MM.1S (cell line): Measurements from ENCODE around the gene TAB2.

ENCODE experiments used
- DNase-seq: peaks from one replicate; pipeline ENCODE4 v3.0.0-alpha.2; 2015
- H2AFZ ChIP-seq: fragments of 300-600 bp; sonication (generic); 2 replicates; pipeline ENCODE4 v1.6.0; 2016; ENCODE audit warnings: antibody characterized with exemption, low read length
- H3F3A ChIP-seq: fragments of 300-600 bp; sonication (generic); 2 replicates; pipeline ENCODE4 v1.6.1; 2016; ENCODE audit warnings: mild to moderate bottlenecking, antibody characterized with exemption, low read length, moderate library complexity, mixed read lengths; ENCODE audit not compliant: insufficient read depth
- H3K27ac ChIP-seq: fragments of 300-600 bp; sonication (generic); 2 replicates; pipeline ENCODE4 v1.5.1; 2016; ENCODE audit warnings: mild to moderate bottlenecking, low read length
- H3K27me3 ChIP-seq: fragments of 300-600 bp; sonication (generic); replicated peaks from 2 replicates; pipeline ENCODE4 v1.6.0; 2016; ENCODE audit warnings: low read length; ENCODE audit not compliant: insufficient read depth
- H3K36me3 ChIP-seq: fragments of 300-600 bp; sonication (generic); replicated peaks from 2 replicates; pipeline ENCODE4 v1.6.1; 2016; ENCODE audit warnings: mild to moderate bottlenecking, low read length, mixed read lengths; ENCODE audit not compliant: insufficient read depth
- H3K4me1 ChIP-seq: fragments of 300-600 bp; sonication (generic); 2 replicates; pipeline ENCODE4 v1.6.1; 2016; ENCODE audit warnings: low read length, mixed read lengths
- H3K4me2 ChIP-seq: fragments of 300-600 bp; sonication (generic); 2 replicates; pipeline ENCODE4 v1.6.0; 2016; ENCODE audit warnings: low read depth, low read length
- H3K4me3 ChIP-seq: fragments of 300-600 bp; sonication (generic); 2 replicates; pipeline ENCODE4 v1.5.1; 2016; ENCODE audit warnings: low read length, mixed read lengths
- H3K79me2 ChIP-seq: fragments of 300-600 bp; sonication (generic); 2 replicates; pipeline ENCODE4 v1.6.1; 2016; ENCODE audit warnings: mixed run types, low read length, mixed read lengths
- H3K9ac ChIP-seq: fragments of 300-600 bp; sonication (generic); 2 replicates; pipeline ENCODE4 v1.6.1; 2016; ENCODE audit warnings: low read length, mixed read lengths
- H3K9me2 ChIP-seq: fragments of 300-600 bp; sonication (generic); replicated peaks from 2 replicates; pipeline ENCODE4 v1.6.1; 2016; ENCODE audit warnings: mild to moderate bottlenecking, low read length, mixed read lengths; ENCODE audit not compliant: insufficient read depth
- H3K9me3 ChIP-seq: fragments of 300-600 bp; sonication (generic); replicated peaks from 2 replicates; pipeline ENCODE4 v1.6.1; 2016; ENCODE audit warnings: mild to moderate bottlenecking, low read length, mixed read lengths; ENCODE audit not compliant: insufficient read depth
- H4K20me1 ChIP-seq: fragments of 300-600 bp; sonication (generic); 2 replicates; pipeline ENCODE4 v1.6.1; 2016; ENCODE audit warnings: mild to moderate bottlenecking, low read length, moderate library complexity, mixed read lengths; ENCODE audit not compliant: insufficient read depth
- CTCF ChIP-seq: fragments of 300-600 bp; sonication (generic); IDR thresholded peaks from 2 replicates; pipeline ENCODE4 v1.5.1; 2016; ENCODE audit warnings: antibody characterized with exemption, low read length, mixed read lengths
- EZH2 ChIP-seq: fragments of 300-600 bp; sonication (generic); optimal IDR thresholded peaks from 2 replicates; pipeline ENCODE3; 2017; ENCODE audit warnings: low read depth, mild to moderate bottlenecking, antibody characterized with exemption, low read length, mixed read lengths
- EZH2phosphoT487 ChIP-seq: fragments of 300-600 bp; sonication (generic); IDR thresholded peaks from 2 replicates; pipeline ENCODE4 v1.6.1; 2018; ENCODE audit warnings: antibody characterized with exemption, low read length

The TAB2 gene

GRCh38 chr6:149414009-149414408 is 96.5 kb downstream of the TAB2 start:
- Histone ChIP-seq H4K20me1 (no peaks in the 10 kb centered on the region), H3K79me2 (no peaks in the 10 kb centered on the region), H3K4me1 (no peaks in the 10 kb centered on the region), H3K27me3 (no peaks in the 10 kb centered on the region), H3F3A (no peaks in the 10 kb centered on the region), H3K27ac (no peak overlapping the region), H3K9me2 (no peaks in the 10 kb centered on the region), H3K9me3 (no peaks in the 10 kb centered on the region), H3K4me3 (no peak overlapping the region), H2AFZ (no peak overlapping the region), H3K36me3 (no peaks in the 10 kb centered on the region), H3K9ac (no peak overlapping the region), H3K4me2 (no peak overlapping the region)
- no peak for DNase-seq
- TF ChIP-seq EZH2: no peak
- TF ChIP-seq CTCF: no peak
- no peak for TF ChIP-seq EZH2phosphoT487

GRCh38 chr6:149414821-149415220 is 97.3 kb downstream of the TAB2 start:
- H3K9ac ChIP-seq: no peak overlapping the region
- TF ChIP-seq EZH2phosphoT487: no peak
- H3F3A ChIP-seq: no peaks in the 10 kb centered on the region
- no peaks in the 10 kb centered on the region for H3K9me3 ChIP-seq
- H3K79me2 ChIP-seq: no peaks in the 10 kb centered on the region
- no peak overlapping the region for H2AFZ ChIP-seq
- DNase-seq: no peak
- no peaks in the 10 kb centered on the region for H3K4me1 ChIP-seq
- H3K4me3 ChIP-seq: no peak overlapping the region
- no peak overlapping the region for H3K4me2 ChIP-seq
- no peaks in the 10 kb centered on the region for H3K27me3 ChIP-seq
- H3K9me2 ChIP-seq: no peaks in the 10 kb centered on the region
- no peak overlapping the region for H3K27ac ChIP-seq
- H3K36me3 ChIP-seq: no peaks in the 10 kb centered on the region
- H4K20me1 ChIP-seq: no peaks in the 10 kb centered on the region

- H3K9ac ChIP-seq: no peak overlapping the region
- H3K4me3 ChIP-seq: no peak overlapping the region
- H3K27ac ChIP-seq: no peak overlapping the region
- H3K4me2 ChIP-seq: no peak overlapping the region
- H3K4me1 ChIP-seq: peaks cover 11% of the 10 kb centered on the region
- no peaks in the 10 kb centered on the region for H3K27me3 ChIP-seq
- no peaks in the 10 kb centered on the region for H3K9me2 ChIP-seq
- no peaks in the 10 kb centered on the region for H3K36me3 ChIP-seq
- no peaks in the 10 kb centered on the region for H4K20me1 ChIP-seq
- no peaks in the 10 kb centered on the region for H3F3A ChIP-seq
- H3K9me3 ChIP-seq: no peaks in the 10 kb centered on the region
- no peak for DNase-seq
- TF ChIP-seq EZH2: no peak
- H3K79me2 ChIP-seq: no peaks in the 10 kb centered on the region
- H2AFZ ChIP-seq: no peak overlapping the region
Measured at GRCh38 chr6:149419696-149420404, 102.3 kb downstream of the TAB2 start.

GRCh38 chr6:149421132-149421531 is 103.6 kb downstream of the TAB2 start:
- Histone ChIP-seq H3K9me3 (no peaks in the 10 kb centered on the region), H3K27me3 (no peaks in the 10 kb centered on the region), H3K4me1 (peaks cover 11% of the 10 kb centered on the region), H3K9ac (no peak overlapping the region), H3K4me2 (no peak overlapping the region), H3K27ac (no peak overlapping the region), H3K36me3 (no peaks in the 10 kb centered on the region), H4K20me1 (no peaks in the 10 kb centered on the region), H3K79me2 (no peaks in the 10 kb centered on the region), H2AFZ (no peak overlapping the region), H3K9me2 (no peaks in the 10 kb centered on the region), H3F3A (no peaks in the 10 kb centered on the region), H3K4me3 (no peak overlapping the region)
- no peak for DNase-seq
- no peak for TF ChIP-seq EZH2phosphoT487
- no peak for TF ChIP-seq EZH2
- no peak for TF ChIP-seq CTCF
